ENCODE measurements around the gene PXMP2. TPM values are rescaled to one million over a fixed set of nuclear protein-coding genes. Genes with fewer than 3 reads are reported as not detected.

PXMP2 gene
- total RNA-seq, result 40.2 and 44.5 TPM in 2 replicates

DNA sequence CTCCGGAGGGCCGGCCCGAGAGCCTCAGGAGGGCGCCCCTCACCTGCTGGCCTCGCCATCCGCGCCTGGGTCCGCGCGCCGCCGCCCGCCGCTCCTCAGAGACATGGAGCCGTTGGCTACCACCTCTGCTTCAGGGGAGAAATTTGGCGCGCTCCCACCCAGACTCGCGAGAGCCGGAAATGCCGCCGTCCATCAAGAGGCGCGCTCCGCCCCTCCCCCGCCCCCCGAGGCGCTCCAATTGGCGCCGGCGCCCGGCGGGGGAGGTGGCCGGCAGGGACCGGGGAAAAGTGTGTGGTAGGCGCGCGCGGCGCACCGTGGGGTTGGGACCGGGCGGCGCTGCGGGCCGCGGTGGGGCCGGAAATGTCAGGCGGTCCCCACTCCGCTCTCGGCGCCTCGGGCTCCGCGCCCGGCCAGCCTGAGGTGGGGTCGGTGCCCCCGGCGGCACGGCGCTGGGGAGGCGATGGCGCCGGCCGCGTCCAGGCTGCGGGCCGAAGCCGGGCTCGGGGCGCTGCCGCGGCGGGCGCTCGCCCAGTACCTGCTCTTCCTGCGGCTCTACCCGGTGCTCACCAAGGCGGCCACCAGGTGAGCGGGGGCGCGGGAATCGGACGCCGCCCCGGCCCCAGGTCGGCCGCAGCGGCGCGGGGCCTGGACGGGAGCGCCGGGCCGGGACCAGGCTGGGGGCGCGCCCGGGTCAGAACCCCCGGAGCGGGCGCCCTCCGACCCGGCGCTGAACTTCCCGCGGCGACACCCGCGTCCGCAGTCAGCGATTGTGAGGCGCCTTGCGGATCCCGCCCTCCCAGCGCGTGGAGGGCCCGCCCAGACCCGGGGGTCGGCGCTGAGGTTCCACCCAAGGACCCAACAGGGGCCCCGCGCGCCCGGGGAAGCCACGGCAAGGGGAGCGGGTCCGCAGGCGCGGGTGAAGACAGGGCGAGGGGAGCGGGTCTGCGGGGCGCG lies at the start of gene PXMP2, which contains the start of gene POLE:
TSS of gene PXMP2 (plus strand) at position 377 of the 954 bp plus-strand sequence. CDS start at position 461, 84 bp downstream.
TSS of gene POLE (minus strand) at position 132 of the 954 bp plus-strand sequence. CDS start at position 105, 27 bp downstream.

DNA sequence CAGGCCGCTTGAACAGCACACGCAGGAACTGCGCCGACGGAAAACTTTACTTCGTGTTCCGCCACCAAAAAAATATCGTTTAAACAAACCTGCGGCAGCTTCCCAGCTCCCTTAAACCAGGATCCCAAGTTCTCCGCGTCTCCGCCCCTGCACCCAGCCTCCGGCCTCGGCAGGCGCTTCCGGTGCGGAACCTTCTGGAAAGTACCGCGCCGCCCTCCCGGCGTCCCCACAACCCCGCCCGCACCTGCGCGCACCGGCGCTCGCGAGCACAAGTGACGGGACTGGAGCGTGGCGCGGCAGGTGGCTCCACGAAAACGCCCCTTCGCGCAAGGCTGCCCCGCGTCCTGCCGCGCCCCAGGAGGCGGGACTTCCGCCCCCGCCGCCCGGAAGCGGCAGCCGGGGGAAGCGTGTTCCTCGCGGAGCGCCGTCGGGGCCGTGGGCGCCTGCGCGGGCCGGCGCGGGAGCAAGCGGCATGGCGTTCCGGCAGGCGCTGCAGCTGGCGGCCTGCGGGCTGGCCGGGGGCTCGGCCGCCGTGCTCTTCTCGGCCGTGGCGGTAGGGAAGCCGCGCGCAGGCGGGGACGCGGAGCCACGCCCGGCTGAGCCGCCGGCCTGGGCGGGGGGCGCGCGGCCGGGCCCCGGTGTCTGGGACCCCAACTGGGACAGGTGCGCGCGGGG lies 23.2 kb downstream of the PXMP2 start, which contains the start of gene PGAM5:
TSS of gene PGAM5 (plus strand) at position 438 of the 675 bp plus-strand sequence. CDS start at position 473, 35 bp downstream.

Other genes starting within 250 kb of the PXMP2 start
- gene FBRSL1, start 197.4 kb upstream of the PXMP2 start, total RNA-seq, result 23.5 and 27.3 TPM in 2 replicates
- not detected in 2 replicates for gene LRCOL1, start 77.0 kb upstream of the PXMP2 start, total RNA-seq
- gene P2RX2, start 68.8 kb upstream of the PXMP2 start, total RNA-seq, result not detected in 2 replicates
- gene POLE, start 245 bp upstream of the PXMP2 start, total RNA-seq, result 19.7 and 20.1 TPM in 2 replicates
- 46.9 and 88.0 TPM in 2 replicates for gene PGAM5, start 23.3 kb downstream of the PXMP2 start, total RNA-seq
- gene ANKLE2, start 74.2 kb downstream of the PXMP2 start, total RNA-seq, result 60.3 and 72.7 TPM in 2 replicates
- gene GOLGA3, start 141.3 kb downstream of the PXMP2 start, total RNA-seq, result 39.9 and 56.2 TPM in 2 replicates
- 24.0 and 26.2 TPM in 2 replicates for gene CHFR, start 200.0 kb downstream of the PXMP2 start, total RNA-seq